Measurements from ENCODE around the gene MGA. TPM values are rescaled to one million over a fixed set of nuclear protein-coding genes. Genes with fewer than 3 reads are reported as not detected.
"Not testable (repeated sequence)": the region's sequence is repeated elsewhere in the genome, so short reads cannot be mapped to it uniquely, and the experiment has no call there.

Gene MGA
- total RNA-seq, 1 donor from 2014 or later, result 38.3 TPM

- Mint-ChIP-seq H3K27me3 (ENCODE audit: low read depth) (no peaks in the 10 kb centered on the region), H3K4me3 (ENCODE audit: unreplicated experiment) (no peak overlapping the region), H3K36me3 (ENCODE audit: low read depth) (peaks cover 10% of the 10 kb centered on the region), H3K27ac (ENCODE audit: unreplicated experiment) (no peak overlapping the region), H3K9me3 (ENCODE audit: low read depth) (no peaks in the 10 kb centered on the region), H3K4me1 (ENCODE audit: low read depth) (no peaks in the 10 kb centered on the region)
- DNase-seq (ENCODE audit: low spot score), result no peak
- TF ChIP-seq CTCF (IDR thresholded peaks at IDR 0.05), result no peak
These were observed 56.7 kb downstream of the MGA start for GRCh38 chr15:41716864-41717263.

GRCh38 chr15:41727143-41727542 is 66.9 kb downstream of the MGA start:
- H3K36me3 Mint-ChIP-seq (ENCODE audit: low read depth), result peaks cover 1% of the 10 kb centered on the region
- H3K9me3 Mint-ChIP-seq (ENCODE audit: low read depth), result no peaks in the 10 kb centered on the region
- H3K4me1 Mint-ChIP-seq (ENCODE audit: low read depth), result no peaks in the 10 kb centered on the region
- H3K27me3 Mint-ChIP-seq (ENCODE audit: low read depth), result no peaks in the 10 kb centered on the region
- no peak for TF ChIP-seq CTCF (IDR thresholded peaks at IDR 0.05)
- H3K27ac Mint-ChIP-seq (ENCODE audit: unreplicated experiment), result no peak overlapping the region
- no peak for DNase-seq (ENCODE audit: low spot score)
- H3K4me3 Mint-ChIP-seq (ENCODE audit: unreplicated experiment), result no peak overlapping the region

GRCh38 chr15:41728061-41728460 is 67.9 kb downstream of the MGA start:
- not testable (repeated sequence) for H3K27me3 Mint-ChIP-seq (ENCODE audit: low read depth); H3K9me3 Mint-ChIP-seq (ENCODE audit: low read depth); H3K27ac Mint-ChIP-seq (ENCODE audit: unreplicated experiment); H3K36me3 Mint-ChIP-seq (ENCODE audit: low read depth); H3K4me1 Mint-ChIP-seq (ENCODE audit: low read depth); H3K4me3 Mint-ChIP-seq (ENCODE audit: unreplicated experiment); DNase-seq (ENCODE audit: low spot score)

- H3K4me1 Mint-ChIP-seq (ENCODE audit: low read depth), result no peaks in the 10 kb centered on the region
- DNase-seq (ENCODE audit: low spot score), result no peak
- peaks cover 11% of the 10 kb centered on the region for H3K36me3 Mint-ChIP-seq (ENCODE audit: low read depth)
- TF ChIP-seq CTCF (IDR thresholded peaks at IDR 0.05), result no peak
- H3K27me3 Mint-ChIP-seq (ENCODE audit: low read depth), result no peaks in the 10 kb centered on the region
- H3K4me3 Mint-ChIP-seq (ENCODE audit: unreplicated experiment), result no peak overlapping the region
- no peaks in the 10 kb centered on the region for H3K9me3 Mint-ChIP-seq (ENCODE audit: low read depth)
- no peak overlapping the region for H3K27ac Mint-ChIP-seq (ENCODE audit: unreplicated experiment)
These were observed 70.3 kb downstream of the MGA start for GRCh38 chr15:41730543-41730942.

- peaks cover 16% of the 10 kb centered on the region for H3K36me3 Mint-ChIP-seq (ENCODE audit: low read depth)
- no peaks in the 10 kb centered on the region for H3K27me3 Mint-ChIP-seq (ENCODE audit: low read depth)
- no peak for DNase-seq (ENCODE audit: low spot score)
- H3K4me3 Mint-ChIP-seq (ENCODE audit: unreplicated experiment), result no peak overlapping the region
- no peaks in the 10 kb centered on the region for H3K4me1 Mint-ChIP-seq (ENCODE audit: low read depth)
- TF ChIP-seq CTCF (IDR thresholded peaks at IDR 0.05), result no peak
- H3K27ac Mint-ChIP-seq (ENCODE audit: unreplicated experiment), result no peak overlapping the region
- H3K9me3 Mint-ChIP-seq (ENCODE audit: low read depth), result no peaks in the 10 kb centered on the region
These were observed 72.3 kb downstream of the MGA start for GRCh38 chr15:41732483-41732882.

GRCh38 chr15:41734079-41734478 is 73.9 kb downstream of the MGA start:
- no peak overlapping the region for H3K4me3 Mint-ChIP-seq (ENCODE audit: unreplicated experiment)
- no peak overlapping the region for H3K27ac Mint-ChIP-seq (ENCODE audit: unreplicated experiment)
- DNase-seq (ENCODE audit: low spot score), result no peak
- H3K27me3 Mint-ChIP-seq (ENCODE audit: low read depth), result no peaks in the 10 kb centered on the region
- TF ChIP-seq CTCF (IDR thresholded peaks at IDR 0.05), result no peak
- H3K9me3 Mint-ChIP-seq (ENCODE audit: low read depth), result no peaks in the 10 kb centered on the region
- no peaks in the 10 kb centered on the region for H3K4me1 Mint-ChIP-seq (ENCODE audit: low read depth)
- H3K36me3 Mint-ChIP-seq (ENCODE audit: low read depth), result peaks cover 18% of the 10 kb centered on the region

Measured in chondrocyte (in vitro differentiated cells).